ENCODE results near the gene FGF13. TPM values are rescaled to one million over a fixed set of nuclear protein-coding genes. Genes with fewer than 3 reads are reported as not detected.

The FGF13 gene
- total RNA-seq, 1 donor from 2014 or later, result 20.7 TPM

DNA sequence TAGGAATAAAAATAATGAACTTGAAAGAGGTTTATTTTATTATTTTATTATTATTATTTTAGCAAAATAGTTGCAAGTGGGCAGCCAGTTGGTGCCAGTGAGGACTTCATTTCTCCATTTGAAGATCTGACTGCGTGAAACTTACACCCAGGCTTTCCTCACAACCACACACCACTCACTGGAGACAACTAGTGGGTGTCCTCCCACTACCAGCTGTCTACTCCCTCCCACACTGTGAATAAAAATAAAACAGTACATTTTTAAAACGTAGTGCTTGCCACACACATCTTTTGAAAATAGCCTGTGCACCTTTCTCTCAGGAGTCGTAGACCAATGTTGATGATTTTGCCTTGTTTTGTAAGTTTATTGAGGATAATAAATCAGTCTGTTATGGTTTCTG, 7.4 kb downstream of the FGF13 start:
- TF ChIP-seq, protein P1, sequence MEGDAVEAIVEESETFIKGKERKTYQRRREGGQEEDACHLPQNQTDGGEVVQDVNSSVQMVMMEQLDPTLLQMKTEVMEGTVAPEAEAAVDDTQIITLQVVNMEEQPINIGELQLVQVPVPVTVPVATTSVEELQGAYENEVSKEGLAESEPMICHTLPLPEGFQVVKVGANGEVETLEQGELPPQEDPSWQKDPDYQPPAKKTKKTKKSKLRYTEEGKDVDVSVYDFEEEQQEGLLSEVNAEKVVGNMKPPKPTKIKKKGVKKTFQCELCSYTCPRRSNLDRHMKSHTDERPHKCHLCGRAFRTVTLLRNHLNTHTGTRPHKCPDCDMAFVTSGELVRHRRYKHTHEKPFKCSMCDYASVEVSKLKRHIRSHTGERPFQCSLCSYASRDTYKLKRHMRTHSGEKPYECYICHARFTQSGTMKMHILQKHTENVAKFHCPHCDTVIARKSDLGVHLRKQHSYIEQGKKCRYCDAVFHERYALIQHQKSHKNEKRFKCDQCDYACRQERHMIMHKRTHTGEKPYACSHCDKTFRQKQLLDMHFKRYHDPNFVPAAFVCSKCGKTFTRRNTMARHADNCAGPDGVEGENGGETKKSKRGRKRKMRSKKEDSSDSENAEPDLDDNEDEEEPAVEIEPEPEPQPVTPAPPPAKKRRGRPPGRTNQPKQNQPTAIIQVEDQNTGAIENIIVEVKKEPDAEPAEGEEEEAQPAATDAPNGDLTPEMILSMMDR (IDR thresholded peaks at IDR 0.05; ENCODE audit: unreplicated experiment), result no peak

GRCh38 chrX:138692591-138692990, 18.9 kb downstream of the FGF13 start:
- H3K27ac Mint-ChIP-seq, result no peak overlapping the region
- no peaks in the 10 kb centered on the region for H3K9me3 Mint-ChIP-seq (ENCODE audit: low read depth)
- no peaks in the 10 kb centered on the region for H3K36me3 Mint-ChIP-seq (ENCODE audit: insufficient read depth)
- peaks cover 1% of the 10 kb centered on the region for H3K4me1 Mint-ChIP-seq (ENCODE audit: low read depth)
- H3K27me3 Mint-ChIP-seq, result no peaks in the 10 kb centered on the region
- no peak overlapping the region for H3K4me3 Mint-ChIP-seq (ENCODE audit: low read depth)
- TF ChIP-seq, protein P1 (IDR thresholded peaks at IDR 0.05; ENCODE audit: unreplicated experiment), result no peak
- no peak for DNase-seq (ENCODE audit: low spot score, unreplicated experiment)

More for the DNA sequence above, 7.4 kb downstream of the FGF13 start:
- Mint-ChIP-seq H3K9me3 (ENCODE audit: low read depth) (no peaks in the 10 kb centered on the region), H3K4me1 (ENCODE audit: low read depth) (peaks cover 3% of the 10 kb centered on the region), H3K27me3 (peaks cover 2% of the 10 kb centered on the region), H3K4me3 (ENCODE audit: low read depth) (no peak overlapping the region), H3K36me3 (ENCODE audit: insufficient read depth) (no peaks in the 10 kb centered on the region), H3K27ac (no peak overlapping the region)
- no peak for DNase-seq (ENCODE audit: low spot score, unreplicated experiment)

GRCh38 chrX:138691186-138691585, 20.3 kb downstream of the FGF13 start:
- Mint-ChIP-seq H3K4me3 (ENCODE audit: low read depth) (no peak overlapping the region), H3K36me3 (ENCODE audit: insufficient read depth) (no peaks in the 10 kb centered on the region), H3K4me1 (ENCODE audit: low read depth) (peaks cover 1% of the 10 kb centered on the region), H3K27ac (no peak overlapping the region), H3K27me3 (no peaks in the 10 kb centered on the region), H3K9me3 (ENCODE audit: low read depth) (no peaks in the 10 kb centered on the region)
- TF ChIP-seq, protein P1 (IDR thresholded peaks at IDR 0.05; ENCODE audit: unreplicated experiment), result no peak
- no peak for DNase-seq (ENCODE audit: low spot score, unreplicated experiment)

GRCh38 chrX:138690591-138690990, 20.9 kb downstream of the FGF13 start:
- no peaks in the 10 kb centered on the region for H3K9me3 Mint-ChIP-seq (ENCODE audit: low read depth)
- H3K27ac Mint-ChIP-seq, result no peak overlapping the region
- TF ChIP-seq, protein P1 (IDR thresholded peaks at IDR 0.05; ENCODE audit: unreplicated experiment), result no peak
- no peak for DNase-seq (ENCODE audit: low spot score, unreplicated experiment)
- no peaks in the 10 kb centered on the region for H3K36me3 Mint-ChIP-seq (ENCODE audit: insufficient read depth)
- H3K4me3 Mint-ChIP-seq (ENCODE audit: low read depth), result no peak overlapping the region
- peaks cover 1% of the 10 kb centered on the region for H3K4me1 Mint-ChIP-seq (ENCODE audit: low read depth)
- no peaks in the 10 kb centered on the region for H3K27me3 Mint-ChIP-seq

- Mint-ChIP-seq H3K4me1 (ENCODE audit: low read depth) (no peaks in the 10 kb centered on the region), H3K27ac (no peak overlapping the region), H3K4me3 (ENCODE audit: low read depth) (no peak overlapping the region), H3K36me3 (ENCODE audit: insufficient read depth) (peaks cover 2% of the 10 kb centered on the region), H3K9me3 (ENCODE audit: low read depth) (no peaks in the 10 kb centered on the region), H3K27me3 (no peaks in the 10 kb centered on the region)
- DNase-seq (ENCODE audit: low spot score, unreplicated experiment), result no peak
- TF ChIP-seq, protein P1 (IDR thresholded peaks at IDR 0.05; ENCODE audit: unreplicated experiment), result no peak
These were observed 27.9 kb downstream of the FGF13 start for GRCh38 chrX:138683600-138683999.
